Measurements from ENCODE around the gene VSIG8.

The VSIG8 gene

GRCh38 chr1:159857889-159858288 lies 4.6 kb downstream of the VSIG8 start:
- DNase-seq (ENCODE audit: low read depth in 2 of 2): no peak

GRCh38 chr1:159856576-159856975 lies 5.9 kb downstream of the VSIG8 start:
- no peak for DNase-seq (ENCODE audit: low read depth in 2 of 2)

GRCh38 chr1:159855709-159856108 lies 6.7 kb downstream of the VSIG8 start:
- DNase-seq (ENCODE audit: low read depth in 2 of 2): no peak

- DNase-seq (ENCODE audit: low read depth in 2 of 2): peak; percentile 44 to 54
Measured at GRCh38 chr1:159854693-159855192, 7.7 kb downstream of the VSIG8 start.

- no peak for DNase-seq (ENCODE audit: low read depth in 2 of 2)
Measured at GRCh38 chr1:159854116-159854692, 8.3 kb downstream of the VSIG8 start.

GRCh38 chr1:159853417-159854115 lies 8.9 kb downstream of the VSIG8 start:
- no peak for DNase-seq (ENCODE audit: low read depth in 2 of 2)

- no peak for DNase-seq (ENCODE audit: low read depth in 2 of 2)
Measured at GRCh38 chr1:159851407-159851806, 11.1 kb downstream of the VSIG8 start.

GRCh38 chr1:159849626-159850366 lies 12.7 kb downstream of the VSIG8 start:
- DNase-seq (ENCODE audit: low read depth in 2 of 2): no peak

- no peak for DNase-seq (ENCODE audit: low read depth in 2 of 2)
Measured at GRCh38 chr1:159848326-159848725, 14.1 kb downstream of the VSIG8 start.

GRCh38 chr1:159847231-159847630 lies 15.2 kb downstream of the VSIG8 start:
- no peak for DNase-seq (ENCODE audit: low read depth in 2 of 2)

GRCh38 chr1:159845751-159846629 lies 16.5 kb downstream of the VSIG8 start:
- no peak for DNase-seq (ENCODE audit: low read depth in 2 of 2)

- DNase-seq (ENCODE audit: low read depth in 2 of 2): no peak
Measured at GRCh38 chr1:159843459-159843858, 19.0 kb downstream of the VSIG8 start.

- no peak for DNase-seq (ENCODE audit: low read depth in 2 of 2)
Measured at GRCh38 chr1:159841749-159842148, 20.7 kb downstream of the VSIG8 start.

- no peak for DNase-seq (ENCODE audit: low read depth in 2 of 2)
Measured at GRCh38 chr1:159839116-159839849, 23.2 kb downstream of the VSIG8 start.

GRCh38 chr1:159838715-159839114 lies 23.7 kb downstream of the VSIG8 start:
- no peak for DNase-seq (ENCODE audit: low read depth in 2 of 2)

GRCh38 chr1:159835862-159836525 lies 26.5 kb downstream of the VSIG8 start:
- DNase-seq (ENCODE audit: low read depth in 2 of 2): no peak

GRCh38 chr1:159835356-159835755 lies 27.1 kb downstream of the VSIG8 start:
- DNase-seq (ENCODE audit: low read depth in 2 of 2): no peak

- no peak for DNase-seq (ENCODE audit: low read depth in 2 of 2)
Measured at GRCh38 chr1:159832309-159832708, 30.1 kb downstream of the VSIG8 start.

GRCh38 chr1:159831412-159832141 lies 30.9 kb downstream of the VSIG8 start:
- no peak for DNase-seq (ENCODE audit: low read depth in 2 of 2)

- DNase-seq (ENCODE audit: low read depth in 2 of 2): no peak
Measured at GRCh38 chr1:159830722-159831121, 31.7 kb downstream of the VSIG8 start.

Data from fibroblast of skin of left biceps (primary cell).